ENCODE results near the gene ABCA3.

- TF ChIP-seq REST (IDR thresholded peaks at IDR 0.05; ENCODE audit: unreplicated experiment): no peak
- TF ChIP-seq CTCF (conservative IDR thresholded peaks at IDR 0.05; ENCODE audit: low read depth in 2 of 2): no peak
- TF ChIP-seq EZH2phosphoT487 (IDR thresholded peaks at IDR 0.05; ENCODE audit: unreplicated experiment): no peak
- TF ChIP-seq POLR2AphosphoS5 (IDR thresholded peaks at IDR 0.05; ENCODE audit: low read depth): no peak
- no peak for TF ChIP-seq JUNB (IDR thresholded peaks at IDR 0.05; ENCODE audit: unreplicated experiment)
- TF ChIP-seq EZH2 (IDR thresholded peaks at IDR 0.05; ENCODE audit: low read depth, unreplicated experiment): no peak
These were observed 41.9 kb downstream of the ABCA3 start for GRCh38 chr16:2298621-2299020.
